ENCODE data around the gene PPIL1.
A peak's percentile ranks its signal among the peaks of the same experiment; 100 is the strongest.

DNA sequence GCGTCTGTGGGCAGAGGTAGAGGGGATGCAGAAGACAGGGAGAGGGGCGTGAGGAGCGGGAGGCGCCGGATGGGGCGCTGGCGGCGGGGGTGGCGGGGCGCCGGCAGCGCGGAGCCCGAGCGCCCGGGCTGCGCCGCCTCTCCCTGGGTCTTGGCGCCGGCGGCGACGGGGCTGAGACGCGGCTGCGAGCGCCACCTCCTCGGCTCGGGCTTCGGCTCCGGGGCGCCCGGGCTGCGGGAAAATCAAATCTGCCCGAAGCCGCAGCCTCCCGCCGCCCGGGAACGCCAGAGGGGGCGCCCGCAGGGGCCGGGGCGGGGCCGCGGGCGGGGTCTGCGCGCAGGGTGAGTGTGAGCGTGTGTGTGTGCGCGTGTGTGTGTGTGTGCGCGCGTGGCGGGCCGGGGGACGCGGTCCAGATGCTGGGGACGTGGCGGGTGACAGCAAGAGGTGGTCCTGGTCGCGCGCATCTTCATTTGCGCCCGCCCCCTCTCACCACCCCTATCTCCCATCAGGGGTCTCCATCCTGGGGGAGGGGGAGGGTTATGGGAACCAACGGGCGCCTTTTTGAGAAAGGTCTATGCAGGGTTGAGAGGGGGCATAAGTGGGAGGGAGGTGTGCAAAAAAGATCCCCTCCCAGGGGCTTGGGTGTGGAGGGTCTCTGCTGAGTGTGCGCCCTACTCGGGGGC, 34.7 kb downstream of the PPIL1 start:
- TF ChIP-seq, protein P1, sequence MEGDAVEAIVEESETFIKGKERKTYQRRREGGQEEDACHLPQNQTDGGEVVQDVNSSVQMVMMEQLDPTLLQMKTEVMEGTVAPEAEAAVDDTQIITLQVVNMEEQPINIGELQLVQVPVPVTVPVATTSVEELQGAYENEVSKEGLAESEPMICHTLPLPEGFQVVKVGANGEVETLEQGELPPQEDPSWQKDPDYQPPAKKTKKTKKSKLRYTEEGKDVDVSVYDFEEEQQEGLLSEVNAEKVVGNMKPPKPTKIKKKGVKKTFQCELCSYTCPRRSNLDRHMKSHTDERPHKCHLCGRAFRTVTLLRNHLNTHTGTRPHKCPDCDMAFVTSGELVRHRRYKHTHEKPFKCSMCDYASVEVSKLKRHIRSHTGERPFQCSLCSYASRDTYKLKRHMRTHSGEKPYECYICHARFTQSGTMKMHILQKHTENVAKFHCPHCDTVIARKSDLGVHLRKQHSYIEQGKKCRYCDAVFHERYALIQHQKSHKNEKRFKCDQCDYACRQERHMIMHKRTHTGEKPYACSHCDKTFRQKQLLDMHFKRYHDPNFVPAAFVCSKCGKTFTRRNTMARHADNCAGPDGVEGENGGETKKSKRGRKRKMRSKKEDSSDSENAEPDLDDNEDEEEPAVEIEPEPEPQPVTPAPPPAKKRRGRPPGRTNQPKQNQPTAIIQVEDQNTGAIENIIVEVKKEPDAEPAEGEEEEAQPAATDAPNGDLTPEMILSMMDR (IDR thresholded peaks at IDR 0.05): peak in 1 of 7 experiments; percentile 14
- TF ChIP-seq POLR2AphosphoS5 (IDR thresholded peaks at IDR 0.05) (no peak), POLR2A (IDR thresholded peaks at IDR 0.05) (no peak)

Data from stomach (tissue), 4 donors.